ENCODE measurements around the gene CD99L2.
A peak's percentile ranks its signal among the peaks of the same experiment; 100 is the strongest.

The CD99L2 gene

DNA sequence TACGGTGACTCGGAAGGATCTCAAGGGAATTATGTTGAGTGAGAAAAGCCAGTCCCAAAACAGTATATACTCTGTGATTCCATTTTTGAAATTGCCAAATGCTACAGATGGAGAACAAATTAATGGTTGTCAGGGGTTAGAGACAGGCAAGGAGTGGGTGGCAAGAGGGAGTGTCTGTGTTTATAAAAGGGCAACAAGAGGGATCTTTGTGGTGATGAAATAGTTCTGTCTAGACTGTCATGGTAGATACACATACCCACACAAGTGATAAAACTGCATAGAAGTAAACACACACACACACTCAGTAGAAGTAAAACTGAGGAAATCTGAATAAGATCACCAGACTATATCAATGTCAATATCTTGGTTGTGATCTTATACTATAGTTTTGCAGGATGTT is 92.7 kb downstream of the CD99L2 start:
- DNase-seq (ENCODE audit: low read depth in 3 of 3, low spot score in 1 of 3) = no peak

- DNase-seq (ENCODE audit: low read depth in 3 of 3, low spot score in 1 of 3) = no peak
Observed at GRCh38 chrX:150792949-150793527, 105.4 kb downstream of the CD99L2 start.

DNA sequence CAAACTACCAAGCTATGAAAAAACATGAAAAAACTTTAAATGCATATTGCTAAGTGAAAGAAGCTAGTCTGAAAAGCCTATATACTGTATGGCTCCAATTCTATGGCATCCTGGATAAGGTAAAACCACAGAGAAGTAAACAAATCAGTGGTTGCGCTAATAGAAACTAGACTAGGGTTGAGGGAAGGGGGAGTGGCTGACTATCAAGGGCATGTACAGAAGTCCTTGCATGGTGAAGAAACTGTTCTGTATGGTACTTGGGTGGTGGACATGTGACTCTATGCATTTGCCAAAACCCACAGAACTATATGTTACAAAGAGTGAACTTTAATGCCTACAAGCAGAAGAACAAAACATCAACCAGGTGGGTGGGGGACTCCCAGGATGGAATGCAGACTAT is 108.4 kb downstream of the CD99L2 start:
- DNase-seq (ENCODE audit: low read depth in 3 of 3, low spot score in 1 of 3) = no peak

- DNase-seq (ENCODE audit: low read depth in 3 of 3, low spot score in 1 of 3) = no peak
Observed at GRCh38 chrX:150781677-150782076, 116.8 kb downstream of the CD99L2 start.

DNA sequence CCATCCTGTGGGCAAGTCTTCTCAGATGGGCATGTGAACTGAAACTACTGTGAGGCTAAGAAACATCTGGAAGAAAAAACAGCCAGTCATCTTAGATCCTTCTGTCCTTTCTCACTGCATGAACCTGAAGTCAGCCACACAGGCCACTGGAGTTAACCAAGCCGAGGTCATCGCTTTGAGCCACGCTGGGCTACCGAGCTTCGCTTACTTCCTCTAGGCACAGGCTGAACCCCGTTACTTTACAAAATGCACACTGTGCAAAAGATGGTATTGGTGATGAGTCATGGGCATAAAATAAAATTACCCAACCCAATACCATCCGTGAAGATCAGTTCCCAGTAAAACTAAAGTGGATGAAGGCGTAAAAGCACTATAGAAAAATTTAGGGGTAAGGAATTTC is 119.1 kb downstream of the CD99L2 start:
- no peak for DNase-seq (ENCODE audit: low read depth in 3 of 3, low spot score in 1 of 3)

DNA sequence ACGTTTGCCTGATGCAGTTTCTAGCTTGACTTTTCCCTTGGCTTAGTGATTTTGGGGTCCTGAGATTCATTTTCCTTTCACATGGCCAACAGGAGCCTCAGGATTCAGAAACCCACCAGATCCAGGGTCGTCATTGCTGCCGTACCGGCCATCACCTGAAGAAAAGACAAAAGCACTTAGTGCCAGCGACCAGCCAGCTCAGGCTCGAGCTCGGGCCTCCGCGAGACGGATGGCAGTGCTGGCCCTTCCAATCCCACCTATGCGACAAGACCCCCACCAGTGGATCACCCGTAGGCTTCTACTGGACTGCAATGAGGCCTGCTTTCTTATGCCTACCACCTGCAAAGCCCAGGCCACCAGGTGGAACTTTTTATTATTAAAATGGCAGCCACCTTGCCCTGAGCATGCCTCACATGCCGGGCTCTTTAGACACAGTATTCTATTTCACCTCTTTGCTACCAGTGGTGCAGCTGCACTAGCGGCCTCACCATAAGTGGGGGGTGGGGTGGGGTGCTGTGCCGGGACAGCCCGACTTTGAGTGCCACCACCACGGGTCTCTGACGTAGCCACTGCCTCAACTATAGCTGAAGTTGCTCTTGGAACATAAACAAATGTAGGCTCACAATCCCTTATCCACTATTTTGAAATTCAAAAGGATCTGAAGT is 121.0 kb downstream of the CD99L2 start:
- DNase-seq (ENCODE audit: low read depth in 3 of 3, low spot score in 1 of 3) = no peak

DNA sequence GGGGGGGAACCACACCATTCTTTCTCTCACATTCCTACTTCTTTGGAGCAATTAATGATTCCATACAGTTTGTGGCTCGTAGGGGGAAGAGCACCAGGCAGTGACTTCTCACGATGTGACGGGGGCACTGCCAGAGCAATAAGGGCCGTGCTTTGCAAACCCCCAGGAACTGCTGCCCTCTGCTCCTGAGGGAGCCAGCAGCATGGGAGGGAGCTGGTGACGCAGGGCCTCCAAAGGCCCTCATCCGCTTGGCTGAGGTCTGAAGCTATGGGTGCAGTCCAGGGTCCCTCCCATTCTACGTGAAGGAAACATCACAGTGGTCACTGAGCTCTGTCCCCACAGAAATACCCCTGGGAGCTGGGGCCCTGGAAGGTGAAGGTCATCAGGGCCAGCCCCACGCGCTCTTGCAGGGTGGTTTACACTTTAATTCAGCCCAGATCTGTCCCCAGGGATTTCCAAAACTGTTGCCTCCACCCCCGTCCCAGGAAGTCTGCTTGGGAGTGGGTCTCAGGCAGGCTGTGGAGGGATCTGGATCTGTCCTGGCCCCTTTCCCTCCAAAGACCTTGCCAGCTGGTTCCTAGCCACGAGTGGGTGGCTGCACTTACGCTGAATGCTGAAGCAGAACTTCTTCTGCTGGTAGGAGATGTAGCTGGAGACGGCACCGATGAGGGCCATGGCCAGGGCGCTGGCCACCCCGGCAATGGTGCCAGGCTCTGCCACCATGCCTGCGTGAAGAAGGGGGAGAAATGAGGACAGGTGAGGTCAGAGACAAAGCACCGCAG is 122.7 kb downstream of the CD99L2 start:
- DNase-seq (ENCODE audit: low read depth in 3 of 3, low spot score in 1 of 3) = no peak

DNA sequence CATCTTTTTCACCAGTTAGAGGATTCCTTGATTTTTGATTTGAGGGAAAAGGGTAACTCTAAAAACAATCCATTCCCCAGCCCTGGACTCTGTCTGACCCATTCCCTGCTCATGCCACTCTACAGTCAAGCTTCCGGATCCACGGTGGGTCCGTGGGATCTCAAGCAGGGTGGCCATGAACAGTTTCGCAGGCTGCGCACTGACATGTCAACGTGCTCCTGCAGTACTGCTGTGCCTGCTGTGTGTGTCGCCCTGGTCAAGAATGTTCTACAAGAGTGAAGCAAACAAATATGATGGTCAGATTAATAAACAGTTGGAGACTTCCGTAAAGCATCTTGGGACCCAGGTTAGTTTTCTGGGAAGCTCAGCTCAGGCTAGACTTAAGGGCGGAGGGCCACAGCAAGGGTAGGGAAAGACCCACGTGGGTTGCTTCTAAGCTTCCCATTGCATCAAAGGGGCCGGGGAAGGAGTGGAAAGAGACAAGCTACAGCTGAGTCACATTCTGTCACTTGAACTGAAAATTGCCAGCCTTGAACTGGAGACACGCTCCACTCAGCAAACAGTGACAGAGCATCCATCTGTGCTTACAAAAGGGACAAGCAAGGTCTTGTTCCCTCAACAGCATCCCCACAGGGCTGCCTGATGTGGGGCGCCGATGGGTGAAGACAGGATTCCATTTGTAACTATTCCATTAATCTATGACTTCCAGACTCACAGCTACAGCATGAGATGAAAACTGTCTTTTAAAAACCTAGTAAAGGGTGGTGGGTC is 123.5 kb downstream of the CD99L2 start:
- DNase-seq (ENCODE audit: low read depth in 3 of 3, low spot score in 1 of 3) = no peak

DNA sequence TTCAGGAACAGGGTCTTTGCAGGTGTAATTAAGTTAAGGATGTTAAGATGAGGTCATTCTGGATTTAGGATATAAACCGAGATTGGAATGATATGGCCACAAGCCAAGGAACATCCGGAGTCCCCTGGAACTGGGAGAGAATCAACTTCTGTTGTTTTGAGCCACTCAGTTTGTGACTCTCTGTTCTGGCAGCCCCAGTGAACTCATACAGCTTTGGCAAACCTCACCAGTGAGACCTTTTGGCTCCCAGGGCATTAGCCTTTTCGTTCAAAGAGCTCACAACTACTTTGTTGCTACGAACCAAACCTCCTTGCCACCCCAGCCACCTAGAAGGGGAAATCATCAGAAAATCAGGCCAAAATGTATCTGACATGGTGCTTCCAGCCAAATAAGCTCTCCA is 124.8 kb downstream of the CD99L2 start:
- DNase-seq (ENCODE audit: low read depth in 3 of 3, low spot score in 1 of 3) = no peak

- DNase-seq (ENCODE audit: low read depth in 3 of 3, low spot score in 1 of 3) = no peak
Observed at GRCh38 chrX:150773117-150773516, 125.4 kb downstream of the CD99L2 start.

DNA sequence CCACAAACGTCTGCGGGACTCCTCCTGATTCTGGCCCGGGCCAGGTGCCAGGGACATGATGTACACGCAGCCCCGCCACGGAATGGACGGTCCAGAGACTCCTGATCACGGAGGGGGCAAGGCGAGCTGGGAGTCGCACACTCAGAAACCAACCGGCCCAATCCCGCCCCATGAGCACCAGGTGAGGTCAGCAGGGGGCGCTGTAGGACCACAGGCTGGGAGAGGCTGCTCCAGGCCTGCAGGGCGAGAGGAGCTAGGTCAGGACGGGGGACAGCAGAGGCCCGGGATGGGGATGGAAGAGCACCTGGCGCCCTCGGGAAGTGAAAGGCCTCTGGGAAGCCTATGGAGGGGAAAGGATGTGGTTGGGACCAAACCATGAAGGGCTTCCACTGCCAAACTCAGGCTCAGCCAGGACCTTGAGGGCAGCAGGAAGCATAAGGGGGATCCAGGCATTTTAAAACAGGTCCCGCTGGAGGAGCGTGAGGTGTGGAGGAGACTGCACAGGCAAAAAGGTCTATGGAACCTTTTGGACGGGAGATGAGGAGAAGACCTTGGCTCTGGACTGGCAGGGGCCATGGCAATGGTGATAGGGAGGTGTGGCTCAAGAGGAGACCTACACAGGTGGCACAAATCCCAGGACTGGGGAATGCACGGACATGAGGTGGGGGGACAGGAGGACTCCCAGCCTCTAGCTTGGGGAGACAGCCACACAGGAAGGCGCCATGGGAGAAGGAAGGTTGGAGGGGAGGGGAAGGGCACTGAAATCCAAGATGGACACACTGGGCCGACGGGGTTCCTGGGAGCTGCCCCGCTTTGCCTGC is 126.1 kb downstream of the CD99L2 start:
- peak; percentile 11 to 75 (median 46) for DNase-seq (ENCODE audit: low read depth in 3 of 3, low spot score in 1 of 3)

- DNase-seq (ENCODE audit: low read depth in 3 of 3, low spot score in 1 of 3) = no peak
Observed at GRCh38 chrX:150771116-150771515, 127.4 kb downstream of the CD99L2 start.

GRCh38 chrX:150770623-150771022 is 127.8 kb downstream of the CD99L2 start:
- no peak for DNase-seq (ENCODE audit: low read depth in 3 of 3, low spot score in 1 of 3)

GRCh38 chrX:150769408-150769807 is 129.1 kb downstream of the CD99L2 start:
- no peak for DNase-seq (ENCODE audit: low read depth in 3 of 3, low spot score in 1 of 3)

- DNase-seq (ENCODE audit: low read depth in 3 of 3, low spot score in 1 of 3) = no peak
Observed at GRCh38 chrX:150768580-150769190, 129.8 kb downstream of the CD99L2 start.

GRCh38 chrX:150768132-150768485 is 130.4 kb downstream of the CD99L2 start:
- no peak for DNase-seq (ENCODE audit: low read depth in 3 of 3, low spot score in 1 of 3)

- no peak for DNase-seq (ENCODE audit: low read depth in 3 of 3, low spot score in 1 of 3)
Observed at GRCh38 chrX:150767475-150768131, 130.9 kb downstream of the CD99L2 start.

- no peak for DNase-seq (ENCODE audit: low read depth in 3 of 3, low spot score in 1 of 3)
Observed at GRCh38 chrX:150767045-150767395, 131.4 kb downstream of the CD99L2 start.

DNA sequence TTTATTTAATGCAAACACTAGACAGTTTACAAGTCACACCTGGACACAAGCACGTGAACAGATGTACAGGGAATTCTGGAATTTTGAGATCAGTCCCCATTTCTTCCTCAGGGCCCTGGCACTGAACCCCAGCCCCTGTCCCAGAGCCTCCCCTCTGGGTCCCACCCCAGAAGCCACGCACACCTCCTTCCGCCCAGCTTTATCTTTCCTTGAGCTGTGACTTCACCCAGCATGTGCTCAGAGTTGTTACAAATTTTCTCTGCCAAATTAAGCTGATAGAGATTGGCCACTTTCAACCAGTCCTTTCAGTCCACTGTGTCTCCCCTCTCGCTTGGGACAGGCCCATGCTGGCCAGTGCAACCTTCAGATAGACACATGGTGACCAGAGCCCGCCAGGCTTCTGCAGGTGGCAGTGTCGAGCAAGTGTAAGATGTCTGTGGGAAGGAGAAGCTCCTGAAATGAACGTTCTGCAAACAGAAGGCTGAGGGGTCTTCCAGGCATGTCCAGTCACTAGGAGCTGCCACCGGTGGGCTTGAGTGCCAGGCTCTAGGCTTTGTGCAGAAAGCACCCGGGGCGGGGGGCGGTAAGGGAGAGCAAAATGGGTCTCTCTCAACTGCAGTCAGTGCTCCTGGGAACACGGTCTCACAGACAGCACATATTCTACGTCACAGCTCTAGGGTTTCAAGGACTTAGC is 132.0 kb downstream of the CD99L2 start:
- DNase-seq (ENCODE audit: low read depth in 3 of 3, low spot score in 1 of 3) = no peak

All from stimulated activated CD4-positive, alpha-beta T cell treated with anti-CD3 and anti-CD28 coated beads, TNF-alpha, amount 100 ng/mL, for 1 hour (primary cell).